Left lung (tissue), 10 donors: Measurements from ENCODE around the gene GOLGA8N. TPM values are rescaled to one million over a fixed set of nuclear protein-coding genes. Genes with fewer than 3 reads are reported as not detected.
"Not testable (repeated sequence)": the region's sequence is repeated elsewhere in the genome, so short reads cannot be mapped to it uniquely, and the experiment has no call there.

Source experiments
- ATAC-seq: fragments of 200-7000 bp; cut with Tn5 transposase; one replicate; pipeline ENCODE4 v1.9.1; 2020; ENCODE audit warnings: moderate library complexity
- DNase-seq, 4 donors: peaks; one replicate each; pipeline ENCODE4 v3.0.0-alpha.2; 2013 to 2020
- H3K27ac ChIP-seq, 2 donors: fragments of 200-600 bp; sonication (generic) in 1 of 2; one replicate each; pipeline versions ENCODE4 v1.5.0 to v1.8.0; 2020 to 2021
- H3K27me3 ChIP-seq, 2 donors: fragments of 200-600 bp; sonication (generic) in 1 of 2; one replicate each; pipeline versions ENCODE4 v1.5.0 to v1.8.0; 2020 to 2021
- H3K36me3 ChIP-seq, 2 donors: fragments of 200-600 bp; sonication (generic) in 1 of 2; one replicate each; pipeline versions ENCODE4 v1.5.0 to v1.8.0; 2020 to 2021
- H3K4me1 ChIP-seq, 2 donors: fragments of 200-600 bp; one replicate each; pipeline ENCODE4 v1.8.0; 2021
- H3K4me3 ChIP-seq, 2 donors: fragments of 200-600 bp; sonication (generic) in 1 of 2; one replicate each; pipeline versions ENCODE4 v1.5.0 to v1.8.0; 2020 to 2021; ENCODE audit warnings: mild to moderate bottlenecking in 1 of 2
- H3K9me3 ChIP-seq, 2 donors: fragments of 200-600 bp; sonication (generic) in 1 of 2; one replicate each; pipeline versions ENCODE4 v1.5.0 to v1.8.0; 2020 to 2021
- intact Hi-C, 2 donors: fragments of 100-400 bp; cut with DNase I; formaldehyde crosslinking; loops; one replicate each; pipeline versions ENCODE4 v1.11.2 to v1.14.2; 2022
- polyA plus RNA-seq, 6 donors: library from polyadenylated mRNA; unstranded; fragments of 120-200 nt; gene quantifications; one replicate each; pipeline ENCODE4 v1.2.1, GENCODE V29; 2013; ENCODE audit not compliant: insufficient read length in 6 of 6
- total RNA-seq, 2 donors: library from RNA; stranded (reverse); fragmentation: NEBNext Ultra II Directional; extraction: Animal tissue kit (Norgen Biotek cat#: 25700); gene quantifications; one replicate each; pipeline ENCODE4 v1.2.1, GENCODE V29; 2021
- TF ChIP-seq, protein P1 (sequence below), 2 donors: fragments of 200-600 bp; sonication (generic) in 1 of 2; IDR thresholded peaks; one replicate each; pipeline versions ENCODE4 v1.5.0 to v1.8.0; 2021; ENCODE audit warnings: antibody characterized with exemption in 2 of 2
- donor health status: DM: no; HTN: yes; CAD: no.
- donor health status: DM: no; HTN: no; CAD: no.

The GOLGA8N gene
- total and polyA plus RNA-seq, 8 donors = 7.4 to 39.4 (median 33.4) TPM

DNA sequence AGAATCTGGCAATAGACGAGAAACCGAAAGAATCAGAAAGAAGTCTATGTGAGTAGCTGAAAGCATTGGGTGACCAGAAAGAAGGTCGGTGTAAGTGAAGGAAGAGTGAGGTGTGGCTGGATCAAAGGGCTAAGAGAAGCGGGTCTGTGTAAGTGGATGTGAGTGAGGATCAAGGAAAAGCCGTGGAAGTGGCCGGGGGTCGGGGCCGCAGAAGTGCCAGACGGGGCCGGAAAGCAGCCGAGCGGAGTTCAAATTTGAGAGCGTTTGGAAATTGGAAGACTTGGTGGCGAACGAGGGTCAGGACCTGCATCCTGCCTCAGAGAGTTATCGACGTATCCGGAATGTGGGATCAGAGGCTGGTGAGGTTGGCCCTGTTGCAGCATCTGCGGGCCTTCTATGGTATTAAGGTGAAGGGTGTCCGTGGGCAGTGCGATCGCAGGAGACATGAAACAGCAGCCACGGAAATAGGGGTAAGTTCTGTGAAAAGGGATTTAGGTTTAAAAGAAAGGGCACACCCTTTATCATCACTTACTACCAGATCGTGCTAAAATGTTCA lies 22.7 kb downstream of the GOLGA8N start:
- H3K27me3 ChIP-seq, H3K4me1 ChIP-seq, H3K9me3 ChIP-seq, DNase-seq, H3K36me3 ChIP-seq, intact Hi-C loops: not testable (repeated sequence)
- ATAC-seq = peak; percentile 7
- peak overlapping the region in 1 of 2 donors; percentile 86 for H3K27ac ChIP-seq
- H3K4me3 ChIP-seq = peak overlapping the region; percentile 44 to 54

GRCh38 chr15:32636410-32636809 lies 43.2 kb downstream of the GOLGA8N start:
- Histone ChIP-seq H3K36me3 (peaks cover 0 to 43% of the 10 kb centered on the region in 2 donors), H3K27ac (no peak overlapping the region), H3K9me3 (no peaks in the 10 kb centered on the region), H3K4me1 (no peaks in the 10 kb centered on the region), H3K4me3 (no peak overlapping the region), H3K27me3 (peaks cover 0 to 1% of the 10 kb centered on the region in 2 donors)
- TF ChIP-seq, protein P1, sequence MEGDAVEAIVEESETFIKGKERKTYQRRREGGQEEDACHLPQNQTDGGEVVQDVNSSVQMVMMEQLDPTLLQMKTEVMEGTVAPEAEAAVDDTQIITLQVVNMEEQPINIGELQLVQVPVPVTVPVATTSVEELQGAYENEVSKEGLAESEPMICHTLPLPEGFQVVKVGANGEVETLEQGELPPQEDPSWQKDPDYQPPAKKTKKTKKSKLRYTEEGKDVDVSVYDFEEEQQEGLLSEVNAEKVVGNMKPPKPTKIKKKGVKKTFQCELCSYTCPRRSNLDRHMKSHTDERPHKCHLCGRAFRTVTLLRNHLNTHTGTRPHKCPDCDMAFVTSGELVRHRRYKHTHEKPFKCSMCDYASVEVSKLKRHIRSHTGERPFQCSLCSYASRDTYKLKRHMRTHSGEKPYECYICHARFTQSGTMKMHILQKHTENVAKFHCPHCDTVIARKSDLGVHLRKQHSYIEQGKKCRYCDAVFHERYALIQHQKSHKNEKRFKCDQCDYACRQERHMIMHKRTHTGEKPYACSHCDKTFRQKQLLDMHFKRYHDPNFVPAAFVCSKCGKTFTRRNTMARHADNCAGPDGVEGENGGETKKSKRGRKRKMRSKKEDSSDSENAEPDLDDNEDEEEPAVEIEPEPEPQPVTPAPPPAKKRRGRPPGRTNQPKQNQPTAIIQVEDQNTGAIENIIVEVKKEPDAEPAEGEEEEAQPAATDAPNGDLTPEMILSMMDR (IDR thresholded peaks at IDR 0.05) = no peak
- DNase-seq (no peak), ATAC-seq (no peak)
- intact Hi-C loops = no loop called here

DNA sequence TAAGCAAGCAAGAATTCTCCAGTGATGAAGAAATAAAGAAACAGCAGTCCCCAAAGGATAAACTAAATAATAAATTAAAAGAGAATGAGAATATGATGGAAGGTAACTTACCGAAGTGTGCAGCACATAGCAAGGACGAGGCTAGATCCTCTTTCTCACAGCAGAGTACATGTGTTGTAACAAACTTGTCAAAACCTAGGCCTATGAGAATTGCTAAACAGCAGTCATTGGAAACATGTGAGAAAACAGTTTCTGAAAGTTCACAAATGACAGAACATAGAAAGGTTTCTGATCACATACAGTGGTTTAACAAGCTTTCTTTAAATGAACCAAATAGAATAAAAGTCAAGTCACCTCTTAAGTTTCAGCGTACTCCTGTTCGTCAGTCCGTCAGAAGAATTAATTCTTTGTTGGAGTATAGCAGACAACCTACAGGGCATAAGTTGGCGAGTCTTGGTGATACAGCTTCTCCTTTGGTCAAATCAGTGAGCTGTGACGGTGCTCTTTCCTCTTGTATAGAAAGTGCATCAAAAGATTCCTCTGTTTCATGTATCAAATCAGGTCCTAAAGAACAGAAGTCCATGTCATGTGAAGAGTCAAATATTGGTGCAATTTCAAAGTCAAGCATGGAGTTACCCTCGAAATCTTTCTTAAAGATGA lies 43.8 kb downstream of the GOLGA8N start:
- H3K27ac ChIP-seq = no peak overlapping the region
- no peaks in the 10 kb centered on the region for H3K4me1 ChIP-seq
- no peak overlapping the region for H3K4me3 ChIP-seq
- TF ChIP-seq, protein P1 (IDR thresholded peaks at IDR 0.05) = no peak
- no peak for DNase-seq
- intact Hi-C loops = no loop called here
- no peak for ATAC-seq
- peaks cover 0 to 8% of the 10 kb centered on the region in 2 donors for H3K27me3 ChIP-seq
- H3K9me3 ChIP-seq = no peaks in the 10 kb centered on the region
- H3K36me3 ChIP-seq = peaks cover 0 to 43% of the 10 kb centered on the region in 2 donors

DNA sequence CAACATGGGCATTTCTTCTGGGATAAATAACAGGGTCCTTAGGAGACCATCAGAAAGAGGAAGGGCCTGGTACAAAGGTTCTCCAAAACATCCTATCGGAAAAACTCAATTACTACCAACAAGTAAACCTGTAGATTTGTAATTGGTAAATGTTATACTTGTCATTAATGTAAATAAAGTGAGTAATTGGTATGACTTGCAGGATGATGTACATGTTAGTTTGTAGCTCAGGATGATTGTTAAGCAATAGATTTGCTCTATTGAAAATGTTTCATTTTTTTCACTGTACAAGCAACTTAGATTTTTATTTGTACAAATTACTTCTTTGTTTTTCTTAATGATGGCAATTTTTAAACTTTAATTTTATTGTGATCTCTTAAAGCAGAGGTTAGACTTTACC lies 44.4 kb downstream of the GOLGA8N start:
- intact Hi-C loops = no loop called here
- DNase-seq = no peak
- no peaks in the 10 kb centered on the region for H3K9me3 ChIP-seq
- TF ChIP-seq, protein P1 (IDR thresholded peaks at IDR 0.05) = no peak
- no peak for ATAC-seq
- H3K36me3 ChIP-seq = peaks cover 0 to 43% of the 10 kb centered on the region in 2 donors
- H3K4me3 ChIP-seq = no peak overlapping the region
- no peaks in the 10 kb centered on the region for H3K4me1 ChIP-seq
- H3K27me3 ChIP-seq = peaks cover 0 to 14% of the 10 kb centered on the region in 2 donors
- no peak overlapping the region for H3K27ac ChIP-seq

- H3K9me3 ChIP-seq = no peaks in the 10 kb centered on the region
- intact Hi-C loops = no loop called here
- peaks cover 0 to 16% of the 10 kb centered on the region in 2 donors for H3K27me3 ChIP-seq
- H3K36me3 ChIP-seq = peaks cover 0 to 14% of the 10 kb centered on the region in 2 donors
- TF ChIP-seq, protein P1 (IDR thresholded peaks at IDR 0.05) = no peak
- peak within 1 kb of the TSS in 1 of 2 donors; percentile 24 for H3K4me3 ChIP-seq
- no peak within 1 kb of the TSS for H3K27ac ChIP-seq
- H3K4me1 ChIP-seq = no peaks in the 10 kb centered on the region
- peak; percentile 99 for ATAC-seq
- DNase-seq = peak; percentile 19 to 81 (median 52)
Measured at GRCh38 chr15:32641517-32642059, 48.3 kb downstream of the GOLGA8N start, which contains the start of gene SCG5. Gene SCG5, plus strand, starts transcription at chr15:32641710. Its CDS starts 1,883 bp downstream, at chr15:32643593.
